Stomach smooth muscle (tissue), 2 donors: Measurements from ENCODE around the gene FASTK.

Experiments used
- H3K27ac ChIP-seq: one replicate; pipeline ENCODE4 v1.7.0; 2013; ENCODE audit warnings: mild to moderate bottlenecking, low read length, inconsistent platforms
- H3K27me3 ChIP-seq, 2 donors: one replicate each; pipeline ENCODE4 v1.7.0; 2013; ENCODE audit warnings: low read length in 2 of 2; ENCODE audit not compliant: insufficient read depth in 2 of 2, control insufficient read depth in 1 of 2
- H3K36me3 ChIP-seq, 2 donors: one replicate each; pipeline ENCODE4 v1.7.0; 2013; ENCODE audit warnings: low read length in 2 of 2; ENCODE audit not compliant: control insufficient read depth in 2 of 2, insufficient read depth in 2 of 2
- H3K4me1 ChIP-seq: one replicate; pipeline ENCODE4 v1.7.0; 2013; ENCODE audit warnings: low read length; ENCODE audit not compliant: control insufficient read depth, insufficient read depth
- H3K4me3 ChIP-seq, 2 donors: one replicate each; pipeline ENCODE4 v1.7.0; 2013; ENCODE audit warnings: low read length in 2 of 2
- H3K9ac ChIP-seq, 2 donors: one replicate each; pipeline ENCODE4 v1.7.0; 2013; ENCODE audit warnings: low read length in 2 of 2, mild to moderate bottlenecking in 1 of 2
- H3K9me3 ChIP-seq, 2 donors: one replicate each; pipeline ENCODE4 v1.7.0; 2013; ENCODE audit warnings: low read length in 2 of 2; ENCODE audit not compliant: control insufficient read depth in 2 of 2
- donor health status: healthy.
- donor health status: Pancreatic carcinoma.

Gene FASTK, protein sequence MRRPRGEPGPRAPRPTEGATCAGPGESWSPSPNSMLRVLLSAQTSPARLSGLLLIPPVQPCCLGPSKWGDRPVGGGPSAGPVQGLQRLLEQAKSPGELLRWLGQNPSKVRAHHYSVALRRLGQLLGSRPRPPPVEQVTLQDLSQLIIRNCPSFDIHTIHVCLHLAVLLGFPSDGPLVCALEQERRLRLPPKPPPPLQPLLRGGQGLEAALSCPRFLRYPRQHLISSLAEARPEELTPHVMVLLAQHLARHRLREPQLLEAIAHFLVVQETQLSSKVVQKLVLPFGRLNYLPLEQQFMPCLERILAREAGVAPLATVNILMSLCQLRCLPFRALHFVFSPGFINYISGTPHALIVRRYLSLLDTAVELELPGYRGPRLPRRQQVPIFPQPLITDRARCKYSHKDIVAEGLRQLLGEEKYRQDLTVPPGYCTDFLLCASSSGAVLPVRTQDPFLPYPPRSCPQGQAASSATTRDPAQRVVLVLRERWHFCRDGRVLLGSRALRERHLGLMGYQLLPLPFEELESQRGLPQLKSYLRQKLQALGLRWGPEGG

DNA sequence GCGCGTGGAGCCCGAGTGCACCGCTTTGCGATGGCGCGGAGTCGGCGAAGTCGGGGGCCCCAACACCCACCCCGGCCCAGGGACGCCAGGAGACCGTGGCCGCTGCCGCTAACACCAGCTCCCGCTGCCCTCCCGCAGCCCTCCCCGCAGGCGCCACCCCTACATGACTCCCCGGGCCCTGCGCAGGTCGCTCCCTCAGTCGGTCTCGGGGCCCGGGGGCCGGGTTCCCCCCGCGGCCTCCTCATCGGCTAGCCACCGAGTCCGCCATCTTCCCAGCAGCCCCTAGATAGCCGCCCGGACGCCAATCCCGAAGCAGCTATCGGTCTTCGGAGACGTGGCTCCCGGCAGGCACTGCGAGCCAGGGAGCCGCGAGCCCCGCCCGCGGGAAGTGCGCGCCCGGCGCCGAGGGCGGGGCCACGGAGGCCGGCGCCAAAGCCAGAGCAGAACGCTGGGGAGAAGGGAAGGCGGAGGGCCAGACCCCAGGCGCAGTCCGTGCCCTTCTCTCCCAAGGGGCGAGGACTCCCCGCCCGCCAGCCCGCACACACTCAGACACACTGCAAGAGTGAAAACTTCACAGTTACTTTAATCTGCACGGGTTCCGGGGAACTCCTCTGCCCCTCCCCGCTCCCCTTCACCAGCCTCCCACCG, at the start of gene FASTK:
TSS of gene FASTK (minus strand) at position 288 of the 648 bp plus-strand sequence. CDS start at position 245, 43 bp downstream.
- Histone ChIP-seq H3K4me1 (peaks cover 51% of the 10 kb centered on the region), H3K4me3 (peak within 1 kb of the TSS; percentile 87 to 88), H3K36me3 (peaks cover 0 to 10% of the 10 kb centered on the region in 2 donors)

DNA sequence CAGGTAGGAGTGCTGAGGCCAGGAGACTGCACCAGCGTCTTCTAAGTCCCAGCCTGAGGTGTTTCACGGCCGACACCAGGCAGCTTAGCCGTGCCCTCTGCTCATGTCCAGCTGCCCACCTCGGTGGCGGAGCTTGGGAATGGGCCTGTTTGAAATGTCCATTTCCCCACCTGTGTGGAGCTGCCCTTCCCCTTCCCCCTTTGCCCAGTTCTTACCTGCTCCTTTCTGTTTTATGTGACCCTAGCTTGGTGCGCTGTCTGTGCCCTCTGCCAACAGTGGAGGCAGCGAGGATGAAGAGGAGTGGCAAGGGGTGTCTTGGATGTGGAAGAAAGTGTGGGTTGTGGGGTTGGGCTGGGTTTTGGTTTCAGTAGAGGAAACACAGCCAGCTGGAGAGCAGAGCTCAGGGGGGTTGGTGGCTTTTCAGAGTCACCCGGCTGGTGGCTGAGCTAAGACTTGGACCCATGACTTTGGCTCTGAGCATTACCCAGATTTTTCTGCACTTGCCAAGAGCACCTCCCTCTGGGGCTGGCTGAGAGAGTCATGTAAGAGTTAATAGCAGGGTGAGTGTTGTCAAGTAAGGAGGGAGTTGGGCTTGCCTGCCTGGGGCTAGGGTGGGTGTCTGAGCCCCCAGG, 49.5 kb upstream of the FASTK start:
- Histone ChIP-seq H3K36me3 (peaks cover 29 to 56% of the 10 kb centered on the region in 2 donors), H3K9ac (no peak overlapping the region), H3K4me1 (peaks cover 13% of the 10 kb centered on the region), H3K27me3 (peaks cover 0 to 2% of the 10 kb centered on the region in 2 donors), H3K4me3 (no peak overlapping the region), H3K9me3 (no peaks in the 10 kb centered on the region), H3K27ac (no peak overlapping the region)

More for the DNA sequence above, at the start of gene FASTK:
- Histone ChIP-seq H3K9ac (peak within 1 kb of the TSS; percentile 82 to 91), H3K27ac (peak within 1 kb of the TSS; percentile 95), H3K9me3 (no peaks in the 10 kb centered on the region), H3K27me3 (no peaks in the 10 kb centered on the region)

DNA sequence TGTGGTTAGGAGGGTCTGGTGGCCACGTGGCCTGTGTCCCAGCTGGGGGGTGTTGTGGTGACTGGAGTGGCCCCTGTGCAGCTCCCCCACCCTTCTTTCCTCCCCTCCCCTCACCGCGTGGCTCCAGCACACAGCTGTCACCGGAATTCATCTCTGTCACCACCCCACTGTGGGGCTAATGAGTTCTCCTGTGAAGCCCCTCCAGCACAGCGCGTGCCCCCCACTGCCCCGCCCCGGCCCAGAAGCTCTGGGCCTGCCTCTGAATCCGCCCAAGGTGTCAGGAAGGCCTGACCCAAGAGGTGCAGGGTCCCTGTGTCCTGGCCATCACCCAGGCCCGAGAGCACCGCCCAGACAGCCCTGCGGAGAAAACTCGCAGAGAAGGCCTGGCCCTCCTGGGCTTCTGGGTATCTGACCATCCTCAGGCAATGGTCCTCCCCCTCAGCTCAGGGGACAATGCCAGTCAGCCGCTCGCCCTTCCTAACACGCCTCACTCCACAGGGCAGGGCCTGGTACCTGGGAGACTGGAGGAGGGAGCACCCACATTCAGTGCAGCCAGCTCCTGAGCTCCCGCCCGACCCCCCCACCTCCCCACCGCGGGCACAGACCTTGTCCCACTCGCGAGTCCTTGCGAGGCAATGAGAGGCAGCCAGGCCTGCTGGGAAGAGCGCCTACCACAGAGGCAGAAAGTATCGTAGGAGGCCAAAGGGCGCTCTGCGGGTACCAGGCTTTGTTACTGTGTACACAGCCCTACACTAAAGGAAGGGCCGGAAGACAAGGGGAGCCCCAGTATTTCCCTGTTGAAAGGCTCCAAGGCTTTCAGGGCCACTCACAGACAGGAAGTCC, 48.7 kb upstream of the FASTK start:
- Histone ChIP-seq H3K4me1 (peaks cover 16% of the 10 kb centered on the region), H3K4me3 (no peak overlapping the region), H3K27me3 (peaks cover 0 to 2% of the 10 kb centered on the region in 2 donors), H3K36me3 (peaks cover 27 to 54% of the 10 kb centered on the region in 2 donors), H3K9me3 (no peaks in the 10 kb centered on the region), H3K9ac (no peak overlapping the region), H3K27ac (no peak overlapping the region)

GRCh38 chr7:151128716-151129115, 48.1 kb upstream of the FASTK start:
- Histone ChIP-seq H3K27me3 (peaks cover 0 to 2% of the 10 kb centered on the region in 2 donors), H3K9ac (no peak overlapping the region), H3K4me1 (peaks cover 21% of the 10 kb centered on the region), H3K4me3 (no peak overlapping the region), H3K36me3 (peaks cover 27 to 53% of the 10 kb centered on the region in 2 donors), H3K27ac (no peak overlapping the region), H3K9me3 (no peaks in the 10 kb centered on the region)

DNA sequence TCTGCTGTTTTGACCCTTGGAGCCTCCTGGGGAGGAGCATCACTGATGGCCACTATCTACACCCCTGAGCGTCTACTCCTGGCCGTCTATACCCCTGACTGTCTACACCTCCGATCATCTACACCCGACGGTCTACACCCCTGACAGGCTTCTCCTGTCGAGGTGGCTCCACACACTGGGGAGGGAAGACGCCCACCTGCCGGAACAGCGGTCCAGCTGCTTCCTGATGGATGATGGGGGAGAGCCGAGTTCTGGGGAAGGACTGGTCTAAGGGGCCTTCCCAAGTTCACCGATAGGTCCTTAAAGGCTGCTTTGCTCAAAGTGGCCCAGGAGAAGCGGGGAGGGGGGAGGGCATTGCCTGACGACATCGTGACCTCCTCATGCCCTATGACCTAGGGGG, 47.5 kb upstream of the FASTK start:
- Histone ChIP-seq H3K36me3 (peaks cover 27 to 53% of the 10 kb centered on the region in 2 donors), H3K4me3 (no peak overlapping the region), H3K9me3 (no peaks in the 10 kb centered on the region), H3K27ac (no peak overlapping the region), H3K27me3 (peaks cover 0 to 2% of the 10 kb centered on the region in 2 donors), H3K4me1 (peaks cover 22% of the 10 kb centered on the region), H3K9ac (no peak overlapping the region)

GRCh38 chr7:151126491-151127137, 46.0 kb upstream of the FASTK start:
- H3K36me3 ChIP-seq = peaks cover 21 to 44% of the 10 kb centered on the region in 2 donors
- no peak overlapping the region for H3K4me3 ChIP-seq
- H3K9ac ChIP-seq = no peak overlapping the region
- H3K27me3 ChIP-seq = peaks cover 0 to 2% of the 10 kb centered on the region in 2 donors
- peaks cover 22% of the 10 kb centered on the region for H3K4me1 ChIP-seq
- H3K27ac ChIP-seq = no peak overlapping the region
- H3K9me3 ChIP-seq = no peaks in the 10 kb centered on the region

- no peaks in the 10 kb centered on the region for H3K9me3 ChIP-seq
- no peak overlapping the region for H3K9ac ChIP-seq
- peaks cover 21 to 50% of the 10 kb centered on the region in 2 donors for H3K36me3 ChIP-seq
- H3K4me3 ChIP-seq = peak overlapping the region; percentile 19 to 67
- H3K27ac ChIP-seq = no peak overlapping the region
- H3K27me3 ChIP-seq = peaks cover 0 to 2% of the 10 kb centered on the region in 2 donors
- peaks cover 22% of the 10 kb centered on the region for H3K4me1 ChIP-seq
Measured at GRCh38 chr7:151125846-151126481, 45.4 kb upstream of the FASTK start.

- peaks cover 0 to 2% of the 10 kb centered on the region in 2 donors for H3K27me3 ChIP-seq
- no peak overlapping the region for H3K27ac ChIP-seq
- H3K36me3 ChIP-seq = peaks cover 21 to 49% of the 10 kb centered on the region in 2 donors
- H3K9ac ChIP-seq = no peak overlapping the region
- H3K4me1 ChIP-seq = peaks cover 22% of the 10 kb centered on the region
- peak overlapping the region; percentile 19 to 67 for H3K4me3 ChIP-seq
- no peaks in the 10 kb centered on the region for H3K9me3 ChIP-seq
Measured at GRCh38 chr7:151125470-151125845, 44.8 kb upstream of the FASTK start.

DNA sequence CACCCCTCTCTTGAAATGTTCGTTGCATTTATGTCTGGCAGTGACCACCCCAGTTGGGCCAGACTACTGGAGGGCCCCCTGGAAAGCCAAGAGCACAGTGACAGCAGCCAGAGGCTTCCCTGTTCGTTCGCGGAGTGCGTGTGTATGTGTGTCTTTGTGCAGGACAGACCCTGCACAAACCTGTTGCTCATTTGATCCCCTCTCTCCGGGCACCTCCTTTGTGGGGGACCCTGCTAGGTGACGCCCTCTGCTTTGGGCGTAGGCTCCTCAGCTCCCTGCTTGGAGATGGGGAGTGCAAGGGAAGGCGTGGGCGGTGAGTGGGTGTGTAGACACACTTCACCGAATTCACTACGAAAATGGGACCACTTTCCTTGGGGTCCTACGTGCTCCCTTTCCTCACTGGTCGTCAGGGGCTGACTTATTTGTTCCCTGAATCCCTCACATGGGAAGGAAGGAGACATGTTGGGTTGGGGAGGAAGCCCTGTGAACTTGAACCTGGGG, 44.3 kb upstream of the FASTK start:
- peak overlapping the region in 1 of 2 donors; percentile 67 for H3K4me3 ChIP-seq
- no peaks in the 10 kb centered on the region for H3K9me3 ChIP-seq
- H3K36me3 ChIP-seq = peaks cover 20 to 48% of the 10 kb centered on the region in 2 donors
- H3K27me3 ChIP-seq = peaks cover 0 to 2% of the 10 kb centered on the region in 2 donors
- no peak overlapping the region for H3K27ac ChIP-seq
- H3K4me1 ChIP-seq = peaks cover 22% of the 10 kb centered on the region
- no peak overlapping the region for H3K9ac ChIP-seq
